H1 (cell line): ENCODE results near the gene FOXA2.

Source experiments
- CHD2 ChIP-seq: IDR thresholded peaks from 2 replicates; pipeline ENCODE4 v1.6.1; 2012; ENCODE audit warnings: low read length, improper control_type of control experiment
- CTCF ChIP-seq, 3 experiments: IDR thresholded peaks; 1 replicate in 2 of 3; 2 replicates in 1 of 3; pipeline versions ENCODE4 v1.5.1 to v1.6.1; 2011; ENCODE audit warnings: low read length in 3 of 3, mild to moderate bottlenecking in 3 of 3, inconsistent platforms in 2 of 3, low read depth in 1 of 3, moderate library complexity in 1 of 3; ENCODE audit not compliant: insufficient read depth in 1 of 3; ENCODE audit errors: control extremely low read depth in 1 of 3
- EZH2 ChIP-seq: fragments of 200-600 bp; sonication (generic); IDR thresholded peaks from 2 replicates; pipeline ENCODE4 v1.7.1; 2012; ENCODE audit warnings: low read depth, mild to moderate bottlenecking, moderate library complexity, low read length, inconsistent platforms; ENCODE audit not compliant: severe bottlenecking
- HDAC2 ChIP-seq, 2 experiments: fragments of 300-600 bp in 1 of 2; sonication (generic) in 1 of 2; IDR thresholded peaks; 2 replicates each; pipeline ENCODE4 v1.6.1; 2011 to 2012; ENCODE audit warnings: low read depth in 2 of 2, low read length in 2 of 2, mild to moderate bottlenecking in 2 of 2, moderate library complexity in 2 of 2, borderline replicate concordance in 1 of 2, inconsistent platforms in 1 of 2
- MAX ChIP-seq: IDR thresholded peaks from 2 replicates; pipeline ENCODE4 v1.6.1; 2012; ENCODE audit warnings: inconsistent platforms
- POLR2A ChIP-seq, 2 experiments: IDR thresholded peaks; 1 replicate in 1 of 2; 2 replicates in 1 of 2; pipeline ENCODE4 v1.6.1; 2011; ENCODE audit warnings: low read depth in 2 of 2, low read length in 2 of 2, mild to moderate bottlenecking in 2 of 2; ENCODE audit errors: control extremely low read depth in 1 of 2
- POLR2AphosphoS5 ChIP-seq: IDR thresholded peaks from 2 replicates; pipeline ENCODE4 v1.6.1; 2011; ENCODE audit warnings: low read depth, low read length
- SIX5 ChIP-seq: IDR thresholded peaks from 2 replicates; pipeline ENCODE4 v1.6.1; 2011; ENCODE audit warnings: mild to moderate bottlenecking, low read depth, low read length
- TAF1 ChIP-seq: IDR thresholded peaks from 2 replicates; pipeline ENCODE4 v1.6.1; 2011; ENCODE audit warnings: mild to moderate bottlenecking, low read depth, low read length
- TAF7 ChIP-seq: optimal IDR thresholded peaks from 2 replicates; pipeline ENCODE3; 2011; ENCODE audit warnings: low read depth, mild to moderate bottlenecking, inconsistent platforms, low read length, moderate library complexity, borderline replicate concordance
- USF2 ChIP-seq: IDR thresholded peaks from 2 replicates; pipeline ENCODE4 v1.6.1; 2011; ENCODE audit warnings: low read length, improper control_type of control experiment

GRCh38 chr20:22545045-22545444 is 39.3 kb downstream of the FOXA2 start:
- no peak for TF ChIP-seq CTCF (IDR thresholded peaks at IDR 0.05; ENCODE audit: control extremely low read depth in 1 of 3, insufficient read depth in 1 of 3, low read depth in 1 of 3, low read length in 3 of 3)
- no peak for TF ChIP-seq SIX5
- no peak for TF ChIP-seq USF2
- TF ChIP-seq POLR2A (IDR thresholded peaks at IDR 0.05; ENCODE audit: control extremely low read depth in 1 of 2, low read depth in 2 of 2, low read length in 2 of 2), result no peak
- no peak for TF ChIP-seq MAX
- TF ChIP-seq POLR2AphosphoS5, result no peak
- no peak for TF ChIP-seq EZH2
- TF ChIP-seq CHD2, result no peak
- TF ChIP-seq HDAC2 (IDR thresholded peaks at IDR 0.05; ENCODE audit: borderline replicate concordance in 1 of 2, low read depth in 2 of 2, low read length in 2 of 2), result no peak
- TF ChIP-seq TAF7, result no peak
- TF ChIP-seq TAF1, result no peak
